Spinal cord (tissue), 10 donors: ENCODE measurements around the gene P4HA2. TPM values are rescaled to one million over a fixed set of nuclear protein-coding genes. Genes with fewer than 3 reads are reported as not detected.

ENCODE experiments used
- DNase-seq, 6 donors: peaks; one replicate each; pipeline versions ENCODE4 v3.0.0 to v3.0.0-alpha.2; 2013 to 2015; ENCODE audit warnings: low spot score in 6 of 6, low read depth in 4 of 6
- H3K27ac ChIP-seq: one replicate; pipeline ENCODE4 v1.5.1; 2013; ENCODE audit warnings: low read depth, low read length, control low read depth
- H3K27me3 ChIP-seq: one replicate; pipeline ENCODE4 v1.6.1; 2013; ENCODE audit warnings: low read length; ENCODE audit not compliant: control insufficient read depth, insufficient read depth
- H3K36me3 ChIP-seq: one replicate; pipeline ENCODE4 v1.6.1; 2013; ENCODE audit warnings: low read length; ENCODE audit not compliant: control insufficient read depth, insufficient read depth
- H3K4me1 ChIP-seq: one replicate; pipeline ENCODE4 v1.6.1; 2013; ENCODE audit warnings: low read length; ENCODE audit not compliant: control insufficient read depth, insufficient read depth
- H3K4me3 ChIP-seq: one replicate; pipeline ENCODE4 v1.5.1; 2013; ENCODE audit warnings: low read depth, low read length, control low read depth
- H3K9me3 ChIP-seq: one replicate; pipeline ENCODE4 v1.6.1; 2013; ENCODE audit warnings: low read length; ENCODE audit not compliant: control insufficient read depth, insufficient read depth
- WGBS: methylation state at CpG from one replicate; pipeline ENCODE4 v1.1.5; 2013; ENCODE audit warnings: missing lambda C conversion rate; ENCODE audit not compliant: insufficient coverage; 5-methylcytosine and 5-hydroxymethylcytosine counted together
- polyA plus RNA-seq, 2 donors: library from polyadenylated mRNA; unstranded; fragments of 120-200 nt; gene quantifications; one replicate each; pipeline ENCODE4 v1.2.1, GENCODE V29; 2013; ENCODE audit not compliant: insufficient read length in 2 of 2
- total RNA-seq, 2 donors: library from RNA; depleted of rRNA in 1 of 2; stranded (reverse); fragments of 120-200 nt in 1 of 2; fragments of >200 nt in 1 of 2; gene quantifications; one replicate each; pipeline versions ENCODE4 v1.2.3 to v1.2.4, GENCODE V29; 2013 to 2014
- donor health status: healthy.

The P4HA2 gene
- total and polyA plus RNA-seq, 4 donors: 11.2 to 44.1 (median 22.2) TPM

DNA sequence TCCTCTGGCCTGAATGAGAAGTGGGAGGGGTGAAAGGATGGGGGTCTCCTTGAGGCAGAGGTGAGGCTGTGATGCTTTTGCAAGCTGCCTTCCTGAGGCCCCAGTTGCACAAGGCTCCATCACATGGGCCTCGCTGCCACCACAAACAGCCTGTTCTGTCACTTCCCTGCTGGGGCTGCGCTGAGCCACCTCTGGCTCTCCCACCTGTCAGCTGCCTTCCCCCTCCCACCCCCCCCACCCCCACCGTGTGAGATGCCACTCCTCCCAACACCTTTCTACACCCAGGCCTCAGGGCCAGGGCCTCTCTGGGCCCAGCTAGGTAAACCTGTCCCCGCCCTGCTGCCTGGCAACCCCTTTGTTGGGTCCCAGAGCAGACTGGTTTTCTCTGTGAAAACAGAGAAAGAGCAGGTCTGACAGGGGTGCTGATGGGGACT lies 25.4 kb upstream of the P4HA2 start:
- Histone ChIP-seq H3K27me3 (peaks cover 12% of the 10 kb centered on the region), H3K4me3 (no peak overlapping the region), H3K36me3 (no peaks in the 10 kb centered on the region), H3K27ac (no peak overlapping the region), H3K9me3 (no peaks in the 10 kb centered on the region), H3K4me1 (peaks cover 22% of the 10 kb centered on the region)
- 80% methylated on average over 1 of the region's 4 CpGs for WGBS
- DNase-seq: no peak

DNA sequence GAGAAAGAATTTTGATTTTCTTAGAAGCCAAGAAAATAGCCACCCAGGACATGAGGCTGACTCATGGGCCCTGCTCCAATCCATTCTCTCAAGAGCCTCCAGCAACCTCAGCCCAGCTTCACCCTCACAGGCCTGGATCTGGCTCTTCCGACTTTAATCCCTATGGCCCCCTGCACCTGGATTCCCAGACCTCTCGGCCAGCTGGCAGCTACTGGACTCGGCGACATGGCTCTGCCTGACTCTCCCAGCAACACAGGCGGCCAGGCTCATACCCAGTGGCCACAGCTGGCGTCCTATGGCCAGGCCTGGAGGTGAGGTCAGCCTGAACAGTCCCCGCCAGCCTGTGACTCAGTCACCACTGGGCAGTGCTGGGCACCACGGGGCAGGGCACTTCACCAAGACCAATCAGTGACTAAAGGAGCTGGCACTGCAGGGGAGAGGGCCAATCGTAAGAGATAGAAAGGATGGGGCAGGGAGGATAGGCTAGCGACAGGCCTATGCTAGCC lies 23.6 kb upstream of the P4HA2 start:
- peaks cover 8% of the 10 kb centered on the region for H3K4me1 ChIP-seq
- H3K9me3 ChIP-seq: no peaks in the 10 kb centered on the region
- 86% methylated on average over 8 of the region's 10 CpGs for WGBS
- no peaks in the 10 kb centered on the region for H3K36me3 ChIP-seq
- H3K27me3 ChIP-seq: no peaks in the 10 kb centered on the region
- no peak overlapping the region for H3K27ac ChIP-seq
- no peak overlapping the region for H3K4me3 ChIP-seq
- DNase-seq: no peak

DNA sequence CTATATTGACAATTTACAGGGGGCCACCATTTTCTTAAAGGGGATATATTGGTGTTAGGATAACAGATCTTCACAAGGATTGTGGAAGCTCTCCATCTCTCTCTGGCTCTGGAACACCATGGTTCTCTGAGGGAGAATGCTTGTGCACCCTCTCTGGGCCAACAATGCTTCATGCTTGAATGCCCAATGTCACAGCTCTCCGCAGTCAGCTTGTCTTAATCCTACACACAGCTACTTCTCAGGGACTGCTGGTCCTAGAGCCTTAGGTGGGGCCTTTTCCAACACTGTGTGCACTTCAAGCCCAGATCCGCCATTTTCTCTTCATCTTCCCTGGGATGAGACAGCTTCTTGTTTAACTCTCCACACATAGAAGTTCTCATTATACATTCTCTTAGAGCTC lies 22.9 kb upstream of the P4HA2 start:
- no peaks in the 10 kb centered on the region for H3K9me3 ChIP-seq
- peaks cover 8% of the 10 kb centered on the region for H3K4me1 ChIP-seq
- no peaks in the 10 kb centered on the region for H3K36me3 ChIP-seq
- no peak for DNase-seq
- WGBS: 77% methylated on average over 2 of the region's 2 CpGs
- H3K4me3 ChIP-seq: no peak overlapping the region
- H3K27me3 ChIP-seq: no peaks in the 10 kb centered on the region
- H3K27ac ChIP-seq: no peak overlapping the region

DNA sequence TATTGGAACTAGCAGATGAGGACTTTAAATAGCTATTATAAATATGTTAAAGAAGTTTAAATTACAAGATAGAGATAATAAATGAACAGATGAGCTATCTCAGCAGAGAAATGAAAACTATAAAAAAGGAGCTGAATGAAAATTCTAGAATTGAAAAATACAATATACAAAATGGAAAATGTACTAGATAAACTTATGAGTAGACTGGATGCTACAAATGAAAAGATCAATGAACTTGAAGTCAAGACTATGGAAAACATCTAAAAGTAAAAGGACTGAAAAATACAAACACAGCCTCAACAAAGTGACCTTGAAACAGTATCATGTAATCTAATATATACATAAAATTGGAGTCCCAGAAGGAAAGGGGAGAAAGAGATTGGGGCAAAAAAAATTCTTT lies 19.2 kb upstream of the P4HA2 start:
- H3K9me3 ChIP-seq: no peaks in the 10 kb centered on the region
- H3K27me3 ChIP-seq: no peaks in the 10 kb centered on the region
- H3K36me3 ChIP-seq: no peaks in the 10 kb centered on the region
- no peak overlapping the region for H3K4me3 ChIP-seq
- no peak overlapping the region for H3K27ac ChIP-seq
- no peaks in the 10 kb centered on the region for H3K4me1 ChIP-seq
- no peak for DNase-seq

DNA sequence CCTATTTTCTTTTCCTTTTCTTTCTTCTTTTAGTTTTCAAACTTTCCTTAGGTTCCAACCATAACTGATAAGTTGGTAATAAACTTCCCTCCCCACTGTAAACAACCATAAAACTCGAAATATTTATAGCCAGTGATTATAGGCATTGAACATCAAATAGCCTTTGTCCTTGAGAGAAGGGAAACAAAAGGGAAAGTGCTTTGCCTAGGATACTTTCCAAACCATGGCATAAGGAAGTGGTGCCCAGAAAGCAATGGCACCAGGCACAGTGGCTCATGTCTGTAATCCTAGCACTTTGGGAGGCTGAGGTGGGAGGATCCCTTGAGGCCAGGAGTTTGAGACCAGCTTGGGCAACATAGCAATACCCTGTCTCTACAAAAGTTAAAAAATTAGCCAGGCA lies 17.9 kb upstream of the P4HA2 start:
- DNase-seq: no peak
- Histone ChIP-seq H3K27ac (no peak overlapping the region), H3K36me3 (no peaks in the 10 kb centered on the region), H3K27me3 (no peaks in the 10 kb centered on the region), H3K4me3 (no peak overlapping the region), H3K4me1 (no peaks in the 10 kb centered on the region), H3K9me3 (peaks cover 4% of the 10 kb centered on the region)
- no CpG with 5 or more reads among the region's 1 CpG for WGBS

DNA sequence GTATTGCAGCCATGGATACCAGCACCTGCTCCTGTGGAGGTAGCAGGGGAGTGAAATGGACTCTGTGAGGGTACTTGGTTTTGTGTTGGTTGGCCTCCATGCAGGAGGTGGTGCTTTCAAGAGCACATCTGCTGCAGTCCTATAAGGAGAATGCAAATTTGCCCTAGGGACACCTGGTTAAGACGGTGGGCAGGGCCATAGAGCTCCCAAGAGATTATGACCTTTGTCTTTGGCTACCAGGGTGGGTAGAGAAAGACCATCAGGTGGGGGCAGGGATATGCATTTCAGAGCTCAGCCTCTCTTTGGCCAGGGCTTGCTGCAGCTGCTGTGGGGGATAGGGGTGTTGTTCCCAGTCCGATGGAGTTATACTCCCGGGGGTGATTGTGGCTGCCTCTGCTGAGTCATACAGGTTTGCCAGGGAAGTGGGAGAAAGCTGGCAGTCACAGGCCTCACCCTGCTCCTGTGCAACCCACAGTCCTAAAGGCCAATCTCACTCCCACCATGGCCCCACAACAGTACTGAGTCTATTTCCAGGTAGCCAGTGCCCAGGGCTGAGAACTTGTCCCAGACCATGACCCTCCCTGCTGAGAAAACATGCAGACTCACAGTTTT lies 15.8 kb upstream of the P4HA2 start:
- H3K36me3 ChIP-seq: no peaks in the 10 kb centered on the region
- WGBS: 83% methylated on average over 1 of the region's 3 CpGs
- no peak overlapping the region for H3K4me3 ChIP-seq
- H3K27ac ChIP-seq: no peak overlapping the region
- no peaks in the 10 kb centered on the region for H3K4me1 ChIP-seq
- no peaks in the 10 kb centered on the region for H3K27me3 ChIP-seq
- no peak for DNase-seq
- H3K9me3 ChIP-seq: peaks cover 4% of the 10 kb centered on the region

DNA sequence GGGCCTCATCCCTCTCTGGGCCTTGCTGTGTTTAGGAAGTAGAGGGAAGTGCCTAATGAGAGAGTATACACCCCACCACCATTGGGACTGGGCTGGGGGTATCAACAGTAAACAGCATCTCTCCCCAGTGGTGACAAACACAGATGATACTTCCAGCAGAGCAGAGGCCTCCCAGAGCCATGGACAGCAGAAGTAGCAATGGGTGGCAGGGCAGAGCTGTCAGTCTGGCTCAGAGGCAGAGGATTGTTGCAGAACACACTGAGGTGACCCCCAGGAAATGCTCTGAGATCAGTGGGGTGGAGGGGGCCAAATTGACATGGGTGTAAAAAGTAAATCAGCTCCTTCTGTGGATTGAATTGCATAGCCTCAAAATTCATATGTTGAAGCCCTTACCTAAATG lies 12.1 kb upstream of the P4HA2 start:
- DNase-seq: no peak
- H3K36me3 ChIP-seq: no peaks in the 10 kb centered on the region

DNA sequence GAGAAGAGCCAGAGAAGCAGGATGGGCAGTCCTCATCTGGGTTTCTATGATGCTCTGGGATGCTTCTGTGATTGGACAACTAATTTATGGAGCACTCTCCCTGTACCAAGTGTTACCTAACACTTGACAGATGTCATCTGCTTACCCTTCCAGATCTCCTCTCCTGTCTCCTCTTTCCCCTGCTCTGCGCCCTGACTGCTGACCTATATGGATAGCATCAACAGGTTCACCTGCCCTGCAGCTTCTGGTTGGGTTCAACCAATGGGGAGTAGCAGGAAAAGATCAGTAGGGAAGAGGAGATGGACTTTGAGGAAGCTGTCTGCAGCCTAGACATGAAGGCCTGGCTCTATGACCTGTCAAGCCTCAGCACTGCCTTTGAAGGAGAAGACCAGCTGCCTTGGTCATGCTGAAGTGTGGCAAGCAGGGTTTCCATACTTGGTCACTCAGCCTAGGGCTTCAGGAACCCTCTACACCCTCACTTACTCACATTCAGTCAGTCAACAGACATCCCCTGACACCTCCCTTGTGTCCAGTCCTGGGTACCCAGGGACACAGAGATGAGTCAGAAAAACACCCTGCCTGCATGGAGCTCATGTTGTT lies 11.3 kb upstream of the P4HA2 start:
- H3K27me3 ChIP-seq: no peaks in the 10 kb centered on the region
- no CpG with 5 or more reads among the region's 1 CpG for WGBS
- H3K9me3 ChIP-seq: peaks cover 4% of the 10 kb centered on the region
- H3K27ac ChIP-seq: no peak overlapping the region
- H3K36me3 ChIP-seq: no peaks in the 10 kb centered on the region
- DNase-seq: no peak
- no peaks in the 10 kb centered on the region for H3K4me1 ChIP-seq
- no peak overlapping the region for H3K4me3 ChIP-seq

More for the DNA sequence above, 12.1 kb upstream of the P4HA2 start:
- Histone ChIP-seq H3K4me3 (no peak overlapping the region), H3K27me3 (no peaks in the 10 kb centered on the region), H3K4me1 (no peaks in the 10 kb centered on the region), H3K9me3 (peaks cover 4% of the 10 kb centered on the region), H3K27ac (no peak overlapping the region)

DNA sequence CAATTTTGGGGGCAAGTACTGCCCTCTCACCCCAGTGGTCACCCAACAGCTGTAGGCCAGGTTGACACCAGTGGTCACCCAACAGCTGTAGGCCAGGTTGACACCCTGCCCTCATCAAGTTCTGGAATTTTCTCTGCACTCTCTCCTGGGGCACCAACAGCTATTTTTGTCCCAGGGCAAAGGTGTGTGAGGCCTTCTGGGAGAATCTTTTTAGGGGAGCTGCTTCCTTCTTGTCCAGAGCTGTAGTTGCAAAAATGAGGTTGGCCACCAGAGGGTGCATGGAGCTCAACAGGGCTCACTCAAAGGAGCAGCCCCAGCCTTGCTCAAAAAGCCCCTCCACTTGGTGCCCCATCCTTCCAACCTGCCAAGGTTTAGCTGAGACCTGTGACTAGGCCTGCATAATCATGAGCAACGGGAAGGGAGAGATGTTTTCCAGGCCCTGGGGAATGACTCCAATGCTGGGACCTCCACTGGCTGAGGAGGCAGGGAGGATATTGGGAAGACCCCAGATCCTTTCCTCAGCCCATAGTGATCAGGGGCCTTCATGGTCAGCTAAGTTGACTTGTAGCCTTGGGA lies 10.6 kb upstream of the P4HA2 start:
- no peak overlapping the region for H3K27ac ChIP-seq
- peak in 2 of 6 donors; percentile 76 for DNase-seq
- WGBS: no CpG with 5 or more reads among the region's 1 CpG
- H3K9me3 ChIP-seq: peaks cover 4% of the 10 kb centered on the region
- H3K36me3 ChIP-seq: no peaks in the 10 kb centered on the region
- H3K4me1 ChIP-seq: no peaks in the 10 kb centered on the region
- H3K27me3 ChIP-seq: no peaks in the 10 kb centered on the region
- H3K4me3 ChIP-seq: no peak overlapping the region

DNA sequence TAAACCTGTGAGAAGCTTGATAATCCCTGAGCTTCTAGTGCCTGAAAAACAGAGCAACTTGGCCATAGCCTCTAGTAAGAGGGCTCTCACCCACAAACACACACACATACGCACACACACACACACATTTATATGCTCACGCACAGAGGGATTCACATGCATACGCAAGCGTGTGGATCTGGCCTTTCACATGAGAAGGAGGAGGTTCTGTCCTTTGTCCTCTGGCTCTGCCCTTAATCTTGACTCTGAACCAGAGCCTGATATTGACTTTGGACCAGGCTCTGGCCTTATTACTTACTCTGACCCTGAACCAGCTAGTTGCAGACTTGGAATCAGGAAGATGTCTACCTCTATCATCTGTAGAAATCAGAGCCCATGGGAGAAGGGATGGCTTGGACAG lies 10.0 kb upstream of the P4HA2 start:
- 89% methylated on average over 3 of the region's 4 CpGs for WGBS

More for the DNA sequence above, 10.0 kb upstream of the P4HA2 start:
- DNase-seq: no peak
- H3K36me3 ChIP-seq: no peaks in the 10 kb centered on the region
- no peaks in the 10 kb centered on the region for H3K4me1 ChIP-seq
- H3K27ac ChIP-seq: no peak overlapping the region
- no peak overlapping the region for H3K4me3 ChIP-seq
- H3K27me3 ChIP-seq: no peaks in the 10 kb centered on the region
- peaks cover 4% of the 10 kb centered on the region for H3K9me3 ChIP-seq
